Smooth muscle cell of the brain vasculature (primary cell): ENCODE results near the gene GRID2IP.
A peak's percentile ranks its signal among the peaks of the same experiment; 100 is the strongest.
"Not testable (repeated sequence)": the region's sequence is repeated elsewhere in the genome, so short reads cannot be mapped to it uniquely, and the experiment has no call there.

ENCODE experiments used
- DNase-seq: peaks from one replicate; pipeline ENCODE4 v3.0.0-alpha.2; 2012; ENCODE audit warnings: low read depth, low spot score

The GRID2IP gene

GRCh38 chr7:6551016-6551511, at the start of gene GRID2IP:
Gene GRID2IP (minus strand): TSS chr7:6551461. CDS start chr7:6551436, 25 bp downstream.
- no peak for DNase-seq

- DNase-seq = no peak
These were observed 48.8 kb upstream of the GRID2IP start for GRCh38 chr7:6600093-6600492.

- DNase-seq = no peak
These were observed 39.4 kb upstream of the GRID2IP start for GRCh38 chr7:6590645-6591110.

GRCh38 chr7:6589829-6590644, 38.8 kb upstream of the GRID2IP start, which contains the start of gene INTS15:
Gene INTS15 (plus strand): TSS chr7:6590021. CDS start chr7:6590284, 263 bp downstream.
- peak; percentile 53 for DNase-seq

GRCh38 chr7:6589151-6589828, 38.0 kb upstream of the GRID2IP start:
- DNase-seq = no peak

GRCh38 chr7:6588566-6588965, 37.3 kb upstream of the GRID2IP start:
- no peak for DNase-seq

- not testable (repeated sequence) for DNase-seq
These were observed 34.6 kb upstream of the GRID2IP start for GRCh38 chr7:6585746-6586432.

GRCh38 chr7:6579446-6579845, 28.2 kb upstream of the GRID2IP start:
- DNase-seq = no peak

- DNase-seq = no peak
These were observed 27.1 kb upstream of the GRID2IP start for GRCh38 chr7:6578114-6579084.

- peak; percentile 55 for DNase-seq
These were observed 26.3 kb upstream of the GRID2IP start, which contains the start of gene ZDHHC4 for GRCh38 chr7:6577369-6578113. Gene ZDHHC4 (plus strand): TSS chr7:6577454. CDS start chr7:6580562, 3,108 bp downstream.

- not testable (repeated sequence) for DNase-seq
These were observed 25.7 kb upstream of the GRID2IP start for GRCh38 chr7:6576867-6577368.

GRCh38 chr7:6576024-6576866, 25.0 kb upstream of the GRID2IP start:
- DNase-seq = no peak

GRCh38 chr7:6575281-6576023, 24.2 kb upstream of the GRID2IP start:
- DNase-seq = no peak

- DNase-seq = no peak
These were observed 20.0 kb upstream of the GRID2IP start for GRCh38 chr7:6571160-6571779.

GRCh38 chr7:6567886-6568285, 16.6 kb upstream of the GRID2IP start:
- no peak for DNase-seq

- no peak for DNase-seq
These were observed 14.4 kb upstream of the GRID2IP start for GRCh38 chr7:6565655-6566054.

- DNase-seq = no peak
These were observed 12.9 kb upstream of the GRID2IP start for GRCh38 chr7:6563936-6564770.
